Stimulated activated CD8-positive, alpha-beta memory T cell treated with anti-CD3 and anti-CD28 coated beads, Interleukin-7, amount 100 ng/mL, for 24 hours (primary cell): ENCODE results near the gene SCAF1.

Experiments used
- DNase-seq: peaks from one replicate; pipeline ENCODE4 v3.0.0-alpha.2; 2020; ENCODE audit warnings: low read depth

Gene SCAF1

GRCh38 chr19:49643466-49643865 lies 1.5 kb downstream of the SCAF1 start:
- no peak for DNase-seq

GRCh38 chr19:49645592-49645991 lies 3.6 kb downstream of the SCAF1 start:
- DNase-seq = no peak

- no peak for DNase-seq
These were observed 4.0 kb downstream of the SCAF1 start for GRCh38 chr19:49645995-49646394.

- DNase-seq = no peak
These were observed 4.6 kb downstream of the SCAF1 start for GRCh38 chr19:49646586-49646985.

GRCh38 chr19:49651029-49651819 lies 9.2 kb downstream of the SCAF1 start:
- DNase-seq = no peak

- no peak for DNase-seq
These were observed 10.0 kb downstream of the SCAF1 start for GRCh38 chr19:49651820-49652550.

- DNase-seq = no peak
These were observed 10.8 kb downstream of the SCAF1 start for GRCh38 chr19:49652551-49653465.

GRCh38 chr19:49653466-49653806 lies 11.4 kb downstream of the SCAF1 start:
- DNase-seq = no peak

- DNase-seq = no peak
These were observed 12.6 kb downstream of the SCAF1 start for GRCh38 chr19:49654581-49654980.

- no peak for DNase-seq
These were observed 13.8 kb downstream of the SCAF1 start for GRCh38 chr19:49655570-49656455.

- no peak for DNase-seq
These were observed 14.6 kb downstream of the SCAF1 start for GRCh38 chr19:49656456-49657109.

GRCh38 chr19:49657493-49658138 lies 15.6 kb downstream of the SCAF1 start:
- no peak for DNase-seq

- no peak for DNase-seq
These were observed 16.1 kb downstream of the SCAF1 start for GRCh38 chr19:49658139-49658517.

GRCh38 chr19:49658566-49659442 lies 16.8 kb downstream of the SCAF1 start:
- DNase-seq = no peak

- DNase-seq = no peak
These were observed 18.4 kb downstream of the SCAF1 start for GRCh38 chr19:49660338-49660961.

GRCh38 chr19:49662011-49662410 lies 20.0 kb downstream of the SCAF1 start:
- DNase-seq = no peak

- no peak for DNase-seq
These were observed 21.2 kb downstream of the SCAF1 start for GRCh38 chr19:49663224-49663623.

GRCh38 chr19:49664171-49665035 lies 22.4 kb downstream of the SCAF1 start:
- peak; percentile 91 for DNase-seq
